Stimulated activated CD8-positive, alpha-beta memory T cell treated with anti-CD3 and anti-CD28 coated beads, Interleukin-12 subunit alpha, Interleukin-12 subunit beta, amount 100 ng/mL, for 24 hours (primary cell): ENCODE measurements around the gene PPFIBP2.

Source experiments
- DNase-seq: peaks from one replicate; pipeline ENCODE4 v3.0.0-alpha.2; 2020; ENCODE audit errors: extremely low read depth

Gene PPFIBP2

DNA sequence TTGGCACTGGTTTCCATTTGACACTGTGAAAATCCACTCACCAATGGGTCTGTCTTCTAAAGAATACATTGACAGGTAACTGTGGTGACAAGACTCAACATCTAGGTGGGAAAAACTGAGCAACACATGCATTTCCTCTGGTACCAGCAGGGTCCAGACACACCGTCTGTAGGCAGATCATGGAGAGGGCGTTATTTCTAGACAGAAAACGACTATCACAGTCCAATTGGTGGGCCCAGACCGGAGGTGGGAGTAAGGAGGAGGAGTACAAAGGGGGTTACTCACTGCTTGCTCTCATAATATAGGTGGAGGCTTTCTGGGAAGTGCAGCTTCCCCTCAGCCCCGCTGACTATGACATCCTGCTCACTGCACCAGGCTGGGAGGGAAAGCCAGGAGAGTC is 182.6 kb downstream of the PPFIBP2 start:
- DNase-seq, result no peak
